Measurements from ENCODE around the gene RBPJL. TPM values are rescaled to one million over a fixed set of nuclear protein-coding genes. Genes with fewer than 3 reads are reported as not detected.
A peak's percentile ranks its signal among the peaks of the same experiment; 100 is the strongest.

RBPJL gene
- not detected for total RNA-seq

- no peak for DNase-seq (ENCODE audit: low spot score)
Measured at GRCh38 chr20:45306431-45306982, at the start of gene RBPJL. RBPJL (plus strand) TSS chr20:45306840; CDS start chr20:45306923, 83 bp downstream.

GRCh38 chr20:45257161-45257560 lies 49.5 kb upstream of the RBPJL start:
- no peak for DNase-seq (ENCODE audit: low spot score)

- no peak for DNase-seq (ENCODE audit: low spot score)
Measured at GRCh38 chr20:45257711-45258110, 48.9 kb upstream of the RBPJL start.

- no peak for DNase-seq (ENCODE audit: low spot score)
Measured at GRCh38 chr20:45258259-45258658, 48.4 kb upstream of the RBPJL start.

- no peak for DNase-seq (ENCODE audit: low spot score)
Measured at GRCh38 chr20:45258664-45259063, 48.0 kb upstream of the RBPJL start.

- DNase-seq (ENCODE audit: low spot score): no peak
Measured at GRCh38 chr20:45263556-45264266, 42.9 kb upstream of the RBPJL start.

- DNase-seq (ENCODE audit: low spot score): no peak
Measured at GRCh38 chr20:45266977-45267376, 39.7 kb upstream of the RBPJL start.

- no peak for DNase-seq (ENCODE audit: low spot score)
Measured at GRCh38 chr20:45268531-45268930, 38.1 kb upstream of the RBPJL start.

- DNase-seq (ENCODE audit: low spot score): no peak
Measured at GRCh38 chr20:45269056-45269455, 37.6 kb upstream of the RBPJL start.

GRCh38 chr20:45269754-45270270 lies 36.8 kb upstream of the RBPJL start:
- no peak for DNase-seq (ENCODE audit: low spot score)

- DNase-seq (ENCODE audit: low spot score): no peak
Measured at GRCh38 chr20:45275338-45275737, 31.3 kb upstream of the RBPJL start.

GRCh38 chr20:45279992-45280391 lies 26.6 kb upstream of the RBPJL start:
- no peak for DNase-seq (ENCODE audit: low spot score)

- no peak for DNase-seq (ENCODE audit: low spot score)
Measured at GRCh38 chr20:45282700-45283550, 23.7 kb upstream of the RBPJL start.

GRCh38 chr20:45283551-45284057 lies 23.0 kb upstream of the RBPJL start:
- DNase-seq (ENCODE audit: low spot score): no peak

- no peak for DNase-seq (ENCODE audit: low spot score)
Measured at GRCh38 chr20:45288376-45288775, 18.3 kb upstream of the RBPJL start.

GRCh38 chr20:45288860-45289259 lies 17.8 kb upstream of the RBPJL start:
- DNase-seq (ENCODE audit: low spot score): no peak

- no peak for DNase-seq (ENCODE audit: low spot score)
Measured at GRCh38 chr20:45289942-45290676, 16.5 kb upstream of the RBPJL start.

GRCh38 chr20:45290677-45291355 lies 15.8 kb upstream of the RBPJL start:
- peak; percentile 85 for DNase-seq (ENCODE audit: low spot score)

GRCh38 chr20:45291526-45291925 lies 15.1 kb upstream of the RBPJL start:
- no peak for DNase-seq (ENCODE audit: low spot score)

- DNase-seq (ENCODE audit: low spot score): no peak
Measured at GRCh38 chr20:45292343-45292742, 14.3 kb upstream of the RBPJL start.

All from ureter (tissue), 1 donor.